ENCODE results near the gene IZUMO1R. TPM values are rescaled to one million over a fixed set of nuclear protein-coding genes. Genes with fewer than 3 reads are reported as not detected.
"Not testable (repeated sequence)": the region's sequence is repeated elsewhere in the genome, so short reads cannot be mapped to it uniquely, and the experiment has no call there.

IZUMO1R gene
- total and polyA plus RNA-seq, 2 donors (not counting 3 experiments of a cell fraction or from before 2014, with no cell fraction given) = not detected

DNA sequence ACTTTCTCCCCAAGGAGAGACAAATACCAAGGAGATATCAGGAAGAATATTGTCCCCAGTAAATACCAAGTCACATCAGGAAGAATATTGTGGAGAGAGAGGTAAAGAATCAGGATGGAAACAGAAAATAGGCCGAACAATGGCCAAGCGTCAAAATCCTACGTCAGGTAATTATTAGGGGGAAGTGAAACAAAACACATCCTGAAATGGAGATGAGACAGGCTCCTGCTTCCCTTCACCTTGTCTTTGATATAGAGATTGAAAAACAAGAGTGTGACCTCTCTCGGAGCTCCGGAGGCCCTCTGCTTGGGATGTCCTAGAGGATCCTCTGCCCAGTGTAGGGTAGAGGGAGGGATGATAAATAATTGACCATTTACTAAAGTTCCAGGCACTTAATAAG, 27.4 kb upstream of the IZUMO1R start:
- Histone ChIP-seq H4K20me1 (replicated peaks; ENCODE audit: control insufficient read depth, extremely low read depth, insufficient read depth, low read length) (no peaks in the 10 kb centered on the region), H3K4me1 (ENCODE audit: control insufficient read depth, extremely low read depth, insufficient read depth, low read length) (no peaks in the 10 kb centered on the region), H3K4me3 (replicated peaks in 1 of 3; ENCODE audit: insufficient read depth in 1 of 3, low read depth in 1 of 3, low read length in 3 of 3) (no peak overlapping the region), H3K4me2 (ENCODE audit: insufficient read depth, low read length) (no peak overlapping the region), H3K79me2 (ENCODE audit: control insufficient read depth, insufficient read depth, low read length) (no peaks in the 10 kb centered on the region), H3K27ac (ENCODE audit: insufficient read depth, low read depth, low read length) (no peak overlapping the region), H3K9ac (replicated peaks; ENCODE audit: extremely low read depth, insufficient read depth, low read length) (no peak overlapping the region), H2AFZ (ENCODE audit: low read depth, low read length) (no peak overlapping the region), H3K27me3 (ENCODE audit: control insufficient read depth in 2 of 2, insufficient read depth in 2 of 2, low read length in 2 of 2) (no peaks in the 10 kb centered on the region), H3K9me1 (replicated peaks; ENCODE audit: control insufficient read depth, extremely low read depth, insufficient read depth, low read length) (no peaks in the 10 kb centered on the region), H3K36me3 (ENCODE audit: control insufficient read depth in 2 of 2, extremely low read depth in 1 of 2, insufficient read depth in 2 of 2, low read length in 2 of 2) (no peaks in the 10 kb centered on the region), H3K9me3 (replicated peaks; ENCODE audit: control insufficient read depth, insufficient read depth, low read length) (no peaks in the 10 kb centered on the region)
- intact Hi-C loops (cut with micrococcal nuclease) = no loop called here
- DNase-seq (ENCODE audit: low read depth, low spot score) (no peak), FAIRE-seq (no peak)
- TF ChIP-seq JUN (IDR thresholded peaks at IDR 0.05; ENCODE audit: borderline replicate concordance, insufficient read depth, insufficient read length, low read depth) (no peak), EZH2 (IDR thresholded peaks at IDR 0.05; ENCODE audit: borderline replicate concordance, low read depth, low read length, severe bottlenecking) (no peak), FOS (IDR thresholded peaks at IDR 0.05; ENCODE audit: borderline replicate concordance, insufficient read depth, low read length) (no peak), MYC (IDR thresholded peaks at IDR 0.05; ENCODE audit: low read depth, low read length) (no peak), GATA2 (IDR thresholded peaks at IDR 0.05; ENCODE audit: insufficient read depth, insufficient read length, low read depth, low read length) (no peak), POLR2AphosphoS5 (IDR thresholded peaks at IDR 0.05; ENCODE audit: insufficient read depth, low read depth, low read length) (no peak), POLR2A (IDR thresholded peaks at IDR 0.05; ENCODE audit: low read depth, low read length) (no peak)
- TF ChIP-seq, protein P1, sequence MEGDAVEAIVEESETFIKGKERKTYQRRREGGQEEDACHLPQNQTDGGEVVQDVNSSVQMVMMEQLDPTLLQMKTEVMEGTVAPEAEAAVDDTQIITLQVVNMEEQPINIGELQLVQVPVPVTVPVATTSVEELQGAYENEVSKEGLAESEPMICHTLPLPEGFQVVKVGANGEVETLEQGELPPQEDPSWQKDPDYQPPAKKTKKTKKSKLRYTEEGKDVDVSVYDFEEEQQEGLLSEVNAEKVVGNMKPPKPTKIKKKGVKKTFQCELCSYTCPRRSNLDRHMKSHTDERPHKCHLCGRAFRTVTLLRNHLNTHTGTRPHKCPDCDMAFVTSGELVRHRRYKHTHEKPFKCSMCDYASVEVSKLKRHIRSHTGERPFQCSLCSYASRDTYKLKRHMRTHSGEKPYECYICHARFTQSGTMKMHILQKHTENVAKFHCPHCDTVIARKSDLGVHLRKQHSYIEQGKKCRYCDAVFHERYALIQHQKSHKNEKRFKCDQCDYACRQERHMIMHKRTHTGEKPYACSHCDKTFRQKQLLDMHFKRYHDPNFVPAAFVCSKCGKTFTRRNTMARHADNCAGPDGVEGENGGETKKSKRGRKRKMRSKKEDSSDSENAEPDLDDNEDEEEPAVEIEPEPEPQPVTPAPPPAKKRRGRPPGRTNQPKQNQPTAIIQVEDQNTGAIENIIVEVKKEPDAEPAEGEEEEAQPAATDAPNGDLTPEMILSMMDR (IDR thresholded peaks at IDR 0.05; ENCODE audit: extremely low read depth in 1 of 2, insufficient read depth in 1 of 2, low read depth in 1 of 2, low read length in 2 of 2) = no peak
- TF ChIP-seq, protein P2, sequence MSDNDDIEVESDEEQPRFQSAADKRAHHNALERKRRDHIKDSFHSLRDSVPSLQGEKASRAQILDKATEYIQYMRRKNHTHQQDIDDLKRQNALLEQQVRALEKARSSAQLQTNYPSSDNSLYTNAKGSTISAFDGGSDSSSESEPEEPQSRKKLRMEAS (IDR thresholded peaks at IDR 0.05; ENCODE audit: insufficient read depth, insufficient read length) = no peak
- dilution Hi-C loops (cut with MboI; ENCODE audit: extremely low pct_ligation_motif_present, low sequenced_read_pairs) = no loop called here
- ChIA-PET POLR2A (no interaction called here), CTCF (no interaction called here)
- BruUV-seq (replicated peaks) = no TSS peak

DNA sequence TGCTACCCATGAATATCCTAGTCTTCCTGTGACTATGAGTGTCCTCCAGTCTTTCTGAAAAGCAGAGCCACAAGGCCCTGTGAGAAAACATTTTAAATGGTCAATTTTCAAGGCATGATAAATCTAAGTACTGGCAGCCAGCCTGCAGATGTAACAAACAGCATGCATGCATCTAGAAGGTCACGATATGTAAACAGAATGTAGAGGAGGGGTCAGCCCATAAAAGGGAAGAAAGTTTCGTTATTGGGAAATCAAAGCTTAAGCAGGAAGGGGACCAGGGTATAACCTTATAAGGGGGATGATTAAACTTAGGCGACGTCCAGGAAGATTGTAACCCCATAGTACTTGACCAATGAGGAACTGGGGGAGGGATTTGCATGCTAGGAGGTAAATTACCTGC, 26.2 kb upstream of the IZUMO1R start:
- dilution Hi-C loops (cut with MboI; ENCODE audit: extremely low pct_ligation_motif_present, low sequenced_read_pairs); H3K9ac ChIP-seq (replicated peaks; ENCODE audit: extremely low read depth, insufficient read depth, low read length): not testable (repeated sequence)

More for the DNA sequence above, 26.2 kb upstream of the IZUMO1R start:
- H4K20me1 ChIP-seq (replicated peaks; ENCODE audit: control insufficient read depth, extremely low read depth, insufficient read depth, low read length); FAIRE-seq; H3K36me3 ChIP-seq (ENCODE audit: control insufficient read depth in 2 of 2, extremely low read depth in 1 of 2, insufficient read depth in 2 of 2, low read length in 2 of 2); H3K27me3 ChIP-seq (ENCODE audit: control insufficient read depth in 2 of 2, insufficient read depth in 2 of 2, low read length in 2 of 2); H3K4me2 ChIP-seq (ENCODE audit: insufficient read depth, low read length); POLR2A ChIA-PET; DNase-seq (ENCODE audit: low read depth, low spot score); CTCF ChIA-PET; H2AFZ ChIP-seq (ENCODE audit: low read depth, low read length); H3K79me2 ChIP-seq (ENCODE audit: control insufficient read depth, insufficient read depth, low read length); H3K4me3 ChIP-seq (replicated peaks in 1 of 3; ENCODE audit: insufficient read depth in 1 of 3, low read depth in 1 of 3, low read length in 3 of 3); H3K4me1 ChIP-seq (ENCODE audit: control insufficient read depth, extremely low read depth, insufficient read depth, low read length); H3K9me1 ChIP-seq (replicated peaks; ENCODE audit: control insufficient read depth, extremely low read depth, insufficient read depth, low read length); BruUV-seq (replicated peaks); H3K9me3 ChIP-seq (replicated peaks; ENCODE audit: control insufficient read depth, insufficient read depth, low read length); intact Hi-C loops (cut with micrococcal nuclease); H3K27ac ChIP-seq (ENCODE audit: insufficient read depth, low read depth, low read length): not testable (repeated sequence)

Data from endothelial cell of umbilical vein (primary cell).